LNCaP clone FGC (cell line): ENCODE data around the gene ARFRP1.

Source experiments
- DNase-seq: peaks from one replicate; pipeline ENCODE4 v3.0.0-alpha.2; 2011; ENCODE audit warnings: low read depth
- H3K4me3 ChIP-seq: 2 replicates; pipeline ENCODE4 v1.5.1; 2011; ENCODE audit warnings: mild to moderate bottlenecking, low read depth, low read length, control low read depth
- TF ChIP-seq, protein P1 (sequence below): IDR thresholded peaks from 2 replicates; pipeline ENCODE4 v1.5.1; 2012; ENCODE audit warnings: mild to moderate bottlenecking; ENCODE audit not compliant: control insufficient read depth, insufficient read depth; ENCODE audit errors: extremely low read depth

ARFRP1 gene

DNA sequence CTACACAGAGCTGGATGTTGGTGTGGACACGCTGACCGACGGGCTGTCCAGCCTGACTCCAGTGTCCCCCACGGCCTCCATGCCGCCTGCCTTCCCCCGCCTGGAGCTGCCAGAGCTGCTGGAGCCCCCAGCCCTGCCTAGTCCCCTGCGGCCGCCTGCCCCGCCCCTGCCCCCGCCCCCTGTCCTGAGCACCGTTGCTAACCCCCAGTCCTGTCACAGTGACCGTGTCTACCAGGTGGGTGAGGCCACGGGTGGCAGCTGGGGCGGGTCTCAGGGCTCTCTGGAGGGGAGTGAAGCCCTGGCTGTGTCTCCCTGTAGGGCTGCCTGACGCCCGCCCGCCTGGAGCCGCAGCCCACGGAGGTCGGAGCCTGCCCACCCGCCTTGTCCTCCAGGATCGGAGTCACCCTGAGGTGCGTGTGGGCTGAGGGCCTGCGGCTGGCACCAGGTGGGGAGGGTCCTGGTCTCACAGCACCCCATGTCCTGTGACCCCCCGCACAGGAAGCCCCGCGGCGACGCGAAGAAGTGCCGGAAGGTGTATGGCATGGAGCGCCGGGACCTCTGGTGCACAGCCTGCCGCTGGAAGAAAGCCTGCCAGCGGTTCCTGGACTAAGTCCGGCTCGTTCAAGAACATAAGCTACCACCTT, 34.7 kb upstream of the ARFRP1 start:
- H3K4me3 ChIP-seq, result no peak overlapping the region
- TF ChIP-seq, protein P1, sequence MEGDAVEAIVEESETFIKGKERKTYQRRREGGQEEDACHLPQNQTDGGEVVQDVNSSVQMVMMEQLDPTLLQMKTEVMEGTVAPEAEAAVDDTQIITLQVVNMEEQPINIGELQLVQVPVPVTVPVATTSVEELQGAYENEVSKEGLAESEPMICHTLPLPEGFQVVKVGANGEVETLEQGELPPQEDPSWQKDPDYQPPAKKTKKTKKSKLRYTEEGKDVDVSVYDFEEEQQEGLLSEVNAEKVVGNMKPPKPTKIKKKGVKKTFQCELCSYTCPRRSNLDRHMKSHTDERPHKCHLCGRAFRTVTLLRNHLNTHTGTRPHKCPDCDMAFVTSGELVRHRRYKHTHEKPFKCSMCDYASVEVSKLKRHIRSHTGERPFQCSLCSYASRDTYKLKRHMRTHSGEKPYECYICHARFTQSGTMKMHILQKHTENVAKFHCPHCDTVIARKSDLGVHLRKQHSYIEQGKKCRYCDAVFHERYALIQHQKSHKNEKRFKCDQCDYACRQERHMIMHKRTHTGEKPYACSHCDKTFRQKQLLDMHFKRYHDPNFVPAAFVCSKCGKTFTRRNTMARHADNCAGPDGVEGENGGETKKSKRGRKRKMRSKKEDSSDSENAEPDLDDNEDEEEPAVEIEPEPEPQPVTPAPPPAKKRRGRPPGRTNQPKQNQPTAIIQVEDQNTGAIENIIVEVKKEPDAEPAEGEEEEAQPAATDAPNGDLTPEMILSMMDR, result no peak
- DNase-seq, result no peak

DNA sequence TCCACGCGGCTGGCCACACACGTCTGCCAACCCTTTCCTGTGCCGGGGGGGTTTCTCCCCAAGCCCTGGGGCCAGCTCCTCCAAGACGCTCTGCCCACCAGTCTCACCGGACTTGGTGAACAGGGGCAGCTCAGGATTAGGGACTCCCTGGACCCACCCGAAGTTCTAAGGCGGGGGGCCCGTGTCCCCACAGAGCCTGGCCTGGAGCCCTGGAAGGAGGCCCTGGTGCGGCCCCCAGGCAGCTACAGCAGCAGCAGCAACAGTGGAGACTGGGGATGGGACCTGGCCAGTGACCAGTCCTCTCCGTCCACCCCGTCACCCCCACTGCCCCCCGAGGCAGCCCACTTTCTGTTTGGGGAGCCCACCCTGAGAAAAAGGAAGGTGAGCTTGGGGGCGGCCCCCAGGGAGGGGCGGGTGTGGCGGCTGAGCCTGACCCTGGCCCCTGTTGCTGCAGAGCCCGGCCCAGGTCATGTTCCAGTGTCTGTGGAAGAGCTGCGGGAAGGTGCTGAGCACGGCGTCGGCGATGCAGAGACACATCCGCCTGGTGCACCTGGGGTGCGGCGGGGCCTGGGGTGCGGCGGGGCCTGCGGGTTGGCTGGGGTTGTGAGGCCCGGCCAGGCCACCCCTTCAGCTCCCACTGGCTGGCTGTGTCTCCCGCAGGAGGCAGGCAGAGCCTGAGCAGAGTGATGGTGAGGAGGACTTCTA, 34.1 kb upstream of the ARFRP1 start:
- DNase-seq, result no peak
- TF ChIP-seq, protein P1, result no peak
- H3K4me3 ChIP-seq, result peak overlapping the region; percentile 70

DNA sequence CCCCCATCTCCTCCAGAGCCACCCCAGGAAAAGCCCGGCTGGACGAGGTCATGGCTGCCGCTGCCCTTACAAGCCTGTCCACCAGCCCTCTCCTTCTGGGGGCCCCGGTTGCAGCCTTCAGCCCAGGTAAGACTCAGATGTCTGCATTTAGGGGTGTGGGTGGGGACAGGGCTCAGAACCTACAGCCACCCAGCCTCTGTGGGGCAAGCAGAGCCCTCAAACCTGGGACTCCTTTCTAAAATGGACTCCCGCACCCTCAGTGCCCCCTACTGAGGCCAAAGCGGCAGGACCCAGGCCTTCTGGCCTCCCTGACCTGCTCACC, 33.5 kb upstream of the ARFRP1 start:
- DNase-seq, result no peak
- H3K4me3 ChIP-seq, result peak overlapping the region; percentile 70
- TF ChIP-seq, protein P1, result no peak

DNA sequence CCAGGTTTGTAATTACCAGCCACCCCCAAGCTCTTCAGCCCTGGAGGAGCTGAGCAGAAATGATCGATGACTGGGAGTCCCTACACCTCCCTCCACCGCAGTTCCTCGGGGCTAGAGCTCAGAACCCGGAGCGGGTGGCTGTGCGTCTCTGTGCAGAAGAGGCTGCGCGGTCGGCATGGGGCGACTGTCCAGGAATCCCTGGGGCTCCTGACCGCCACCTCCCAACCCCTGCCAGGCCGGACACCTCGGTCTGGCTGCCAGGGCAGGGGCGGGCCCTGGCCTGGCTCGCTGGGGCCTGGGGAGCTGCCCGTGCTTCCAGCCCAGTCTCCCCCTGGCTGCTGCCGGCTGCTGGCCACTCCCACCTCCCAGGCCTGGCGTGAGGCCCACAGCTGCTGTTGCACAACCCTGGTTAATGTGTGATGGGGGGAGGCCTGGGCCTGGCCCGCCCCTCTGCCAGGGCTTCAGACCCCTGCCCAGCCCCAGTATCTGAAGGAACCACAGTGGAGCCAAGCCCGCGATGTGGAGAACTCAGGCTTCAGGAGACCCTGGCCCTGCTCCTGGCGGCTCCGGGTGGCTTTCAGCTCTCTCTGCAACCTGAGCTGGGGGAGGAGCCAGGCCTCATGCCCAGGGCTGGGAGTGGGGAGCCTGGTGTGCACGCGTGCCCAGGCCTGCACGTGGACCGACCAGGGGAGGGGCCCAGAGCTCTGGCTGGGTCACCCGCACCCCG, 33.0 kb upstream of the ARFRP1 start:
- peak; percentile 64 for DNase-seq

DNA sequence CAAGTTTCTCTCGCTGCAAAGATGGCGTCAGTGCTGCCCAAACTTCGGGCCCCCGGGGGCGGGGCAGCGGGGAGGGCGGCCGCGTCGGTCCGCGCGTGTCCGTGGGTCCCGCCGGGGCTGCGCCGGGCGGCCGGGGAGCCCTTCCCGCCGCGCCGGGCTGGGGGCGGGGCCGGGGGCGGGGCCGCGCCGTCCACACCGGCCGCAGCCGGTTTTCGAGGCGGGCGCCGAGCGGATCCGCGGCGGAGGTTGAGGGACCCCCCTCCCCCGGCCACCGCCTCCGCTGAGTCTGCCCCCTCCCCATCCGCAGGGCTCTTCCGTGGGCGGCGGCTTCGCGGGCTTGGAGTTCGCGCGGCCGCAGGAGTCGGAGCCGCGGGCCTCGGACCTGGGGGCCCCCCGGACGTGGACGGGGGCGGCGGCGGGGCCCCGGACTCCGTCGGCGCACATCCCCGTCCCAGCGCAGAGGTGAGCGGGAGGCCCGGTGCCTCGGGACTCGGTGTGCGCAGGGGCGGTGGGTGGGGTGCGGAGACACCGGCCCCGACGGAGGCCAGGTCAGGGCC, 32.4 kb upstream of the ARFRP1 start:
- peak overlapping the region; percentile 70 for H3K4me3 ChIP-seq
- no peak for DNase-seq
- TF ChIP-seq, protein P1, result no peak

More for the DNA sequence above, 33.0 kb upstream of the ARFRP1 start:
- TF ChIP-seq, protein P1, result no peak
- H3K4me3 ChIP-seq, result peak overlapping the region; percentile 70

DNA sequence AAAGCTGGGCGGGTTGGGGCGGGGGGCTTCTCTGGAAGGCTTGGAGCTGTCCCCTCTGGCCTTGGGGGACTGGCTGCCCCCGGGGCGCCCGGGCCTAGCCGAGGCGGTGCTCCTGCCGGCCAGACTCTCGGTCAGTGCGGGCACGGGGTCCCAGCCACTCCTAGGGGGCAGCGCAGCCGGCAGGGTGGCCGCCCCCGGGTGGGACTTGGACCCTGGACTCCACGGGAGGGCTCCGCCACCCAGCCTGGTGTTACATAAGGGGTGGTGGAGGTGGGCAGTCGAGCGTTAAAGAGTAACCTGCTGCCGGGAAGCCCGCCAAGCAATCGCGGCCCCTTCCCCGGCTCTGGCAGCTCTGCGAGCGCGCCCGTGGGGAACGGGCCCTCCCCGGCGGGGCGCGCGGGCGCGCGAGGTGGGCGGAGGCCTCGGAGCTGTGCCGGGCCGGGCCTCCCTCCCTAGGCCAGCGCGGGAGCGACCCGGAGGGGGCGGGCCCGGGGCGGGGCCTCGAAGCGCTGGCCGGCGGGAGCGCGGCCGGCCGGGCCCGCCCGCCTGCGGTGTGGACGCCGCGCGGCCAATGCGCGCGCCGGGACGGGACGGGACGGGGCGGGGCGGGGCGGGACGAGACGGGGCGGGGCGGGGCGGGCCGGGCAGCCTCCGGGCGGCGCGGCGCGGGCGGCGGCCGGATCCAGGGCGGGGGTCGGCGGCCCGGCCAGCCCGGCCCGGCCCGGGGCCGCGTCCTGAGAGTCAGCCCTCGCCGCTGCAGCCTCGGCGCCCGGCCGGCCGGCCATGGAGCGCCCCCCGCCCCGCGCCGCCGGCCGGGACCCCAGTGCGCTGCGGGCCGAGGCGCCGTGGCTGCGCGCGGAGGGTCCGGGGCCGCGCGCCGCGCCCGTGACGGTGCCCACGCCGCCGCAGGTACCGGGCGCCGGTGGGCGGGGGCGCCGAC, 31.6 kb upstream of the ARFRP1 start, which contains the start of gene SLC2A4RG:
TSS of gene SLC2A4RG (plus strand) at position 647 of the 940 bp plus-strand sequence. CDS start at position 784, 137 bp downstream.
- TF ChIP-seq, protein P1, result no peak
- H3K4me3 ChIP-seq, result peak within 1 kb of the TSS; percentile 70
- DNase-seq, result no peak
